A673 (cell line): ENCODE measurements around the gene IGFBP5.

Experiments used
- EZH2 ChIP-seq: fragments of 200-600 bp; sonication (generic); IDR thresholded peaks from 2 replicates; pipeline ENCODE4 v1.6.1; 2017; ENCODE audit warnings: borderline replicate concordance, low read depth, mild to moderate bottlenecking, mixed read lengths, antibody characterized with exemption, low read length; ENCODE audit not compliant: poor library complexity, severe bottlenecking
- TF ChIP-seq, protein P1 (sequence below): fragments of 300-800, 200-600 bp; sonication (generic); conservative IDR thresholded peaks from 2 replicates; pipeline ENCODE4 v1.5.1; 2017; ENCODE audit warnings: low read depth, mild to moderate bottlenecking, antibody characterized with exemption, low read length, moderate library complexity, mixed read lengths

DNA sequence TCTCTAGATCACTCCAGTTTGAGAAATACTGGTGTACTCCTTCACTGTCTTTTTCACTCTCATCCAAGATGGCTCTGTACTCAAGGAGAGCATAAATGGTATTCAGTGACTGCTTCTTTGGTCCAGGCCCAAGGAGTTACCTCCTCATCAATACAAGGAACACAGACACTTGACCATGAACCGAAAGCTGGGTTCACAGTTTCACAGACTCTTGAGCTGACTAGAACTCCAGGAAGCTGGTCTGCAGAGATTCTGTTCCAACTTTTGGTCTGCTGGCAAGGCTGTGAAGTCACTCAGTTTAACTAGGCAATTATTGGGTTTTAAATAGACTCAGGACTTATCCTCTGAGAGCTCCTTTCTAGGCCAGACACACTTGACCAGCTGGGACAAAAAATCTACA is 7.4 kb upstream of the IGFBP5 start:
- TF ChIP-seq, protein P1, sequence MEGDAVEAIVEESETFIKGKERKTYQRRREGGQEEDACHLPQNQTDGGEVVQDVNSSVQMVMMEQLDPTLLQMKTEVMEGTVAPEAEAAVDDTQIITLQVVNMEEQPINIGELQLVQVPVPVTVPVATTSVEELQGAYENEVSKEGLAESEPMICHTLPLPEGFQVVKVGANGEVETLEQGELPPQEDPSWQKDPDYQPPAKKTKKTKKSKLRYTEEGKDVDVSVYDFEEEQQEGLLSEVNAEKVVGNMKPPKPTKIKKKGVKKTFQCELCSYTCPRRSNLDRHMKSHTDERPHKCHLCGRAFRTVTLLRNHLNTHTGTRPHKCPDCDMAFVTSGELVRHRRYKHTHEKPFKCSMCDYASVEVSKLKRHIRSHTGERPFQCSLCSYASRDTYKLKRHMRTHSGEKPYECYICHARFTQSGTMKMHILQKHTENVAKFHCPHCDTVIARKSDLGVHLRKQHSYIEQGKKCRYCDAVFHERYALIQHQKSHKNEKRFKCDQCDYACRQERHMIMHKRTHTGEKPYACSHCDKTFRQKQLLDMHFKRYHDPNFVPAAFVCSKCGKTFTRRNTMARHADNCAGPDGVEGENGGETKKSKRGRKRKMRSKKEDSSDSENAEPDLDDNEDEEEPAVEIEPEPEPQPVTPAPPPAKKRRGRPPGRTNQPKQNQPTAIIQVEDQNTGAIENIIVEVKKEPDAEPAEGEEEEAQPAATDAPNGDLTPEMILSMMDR = no peak
- TF ChIP-seq EZH2 = no peak
